GM18499 (cell line): Measurements from ENCODE around the gene ZNRF3.

Source experiments
- ATAC-seq: cut with Tn5 transposase; IDR thresholded peaks from one replicate; pipeline ENCODE4 v1.9.1; 2021; ENCODE audit warnings: moderate number of reproducible peaks; ENCODE audit not compliant: insufficient read depth, unreplicated experiment

Gene ZNRF3

DNA sequence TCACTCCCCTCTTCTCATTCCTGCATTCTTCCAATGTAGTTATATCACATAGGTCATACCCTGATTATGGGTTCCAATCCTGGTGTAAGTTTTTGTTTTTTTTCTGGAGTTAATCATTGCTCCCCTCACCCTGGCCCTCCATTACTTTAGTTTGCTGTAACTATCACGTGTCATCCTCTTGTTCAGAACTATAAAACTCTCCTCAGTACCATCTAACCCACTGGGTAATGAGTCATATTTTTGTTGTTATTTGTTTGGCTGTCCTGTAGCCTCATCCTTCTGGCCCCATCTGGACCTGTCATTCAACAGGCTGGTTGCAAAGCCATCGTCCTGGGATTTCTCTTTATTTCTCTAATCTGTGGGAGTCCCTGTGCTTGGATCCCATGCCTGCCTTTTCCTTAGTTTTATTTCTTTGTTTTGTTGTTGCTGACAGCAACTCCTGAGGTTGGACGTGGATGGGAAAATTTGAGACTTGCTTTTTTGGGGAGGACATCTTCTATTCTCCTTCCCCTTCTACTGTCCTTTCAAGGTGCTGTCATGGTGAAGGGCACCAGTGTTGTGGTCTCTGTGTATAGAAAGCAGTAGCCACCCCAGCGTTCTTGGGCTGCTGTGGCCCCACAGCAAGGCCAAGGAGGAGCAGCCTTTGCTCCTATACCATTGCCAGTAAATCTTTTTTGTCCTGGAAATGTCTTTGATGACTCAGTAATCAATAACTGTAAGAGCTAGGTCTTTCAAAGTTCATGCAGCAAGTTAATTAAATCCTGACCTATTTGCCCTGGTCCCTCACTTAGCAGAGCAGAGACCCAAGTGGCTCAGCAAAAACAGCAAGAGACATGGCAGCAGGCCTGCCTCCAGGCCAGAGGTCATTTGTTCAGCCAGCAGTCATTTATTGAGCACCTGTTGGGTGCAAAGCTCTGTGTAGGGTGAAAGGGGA lies 95.8 kb downstream of the ZNRF3 start:
- ATAC-seq, result no peak

DNA sequence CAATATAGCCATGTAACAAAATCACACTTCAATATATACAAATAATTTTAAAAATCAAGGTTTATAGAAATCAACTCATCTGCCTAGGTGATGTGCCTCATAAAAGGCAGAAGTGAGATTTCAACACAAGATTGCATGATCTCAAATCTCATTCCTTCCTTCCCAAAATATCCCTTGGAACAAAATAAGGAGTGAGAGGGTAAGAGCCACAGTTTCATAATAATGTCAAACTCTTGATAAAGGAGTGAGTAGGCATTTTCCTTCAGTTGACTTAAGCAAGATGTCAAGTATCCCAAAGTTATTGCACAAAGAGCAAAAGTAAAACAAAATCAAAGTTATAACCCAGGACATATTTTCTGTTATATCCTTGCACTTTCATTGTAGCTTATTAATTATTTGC lies 97.0 kb downstream of the ZNRF3 start:
- ATAC-seq, result no peak

DNA sequence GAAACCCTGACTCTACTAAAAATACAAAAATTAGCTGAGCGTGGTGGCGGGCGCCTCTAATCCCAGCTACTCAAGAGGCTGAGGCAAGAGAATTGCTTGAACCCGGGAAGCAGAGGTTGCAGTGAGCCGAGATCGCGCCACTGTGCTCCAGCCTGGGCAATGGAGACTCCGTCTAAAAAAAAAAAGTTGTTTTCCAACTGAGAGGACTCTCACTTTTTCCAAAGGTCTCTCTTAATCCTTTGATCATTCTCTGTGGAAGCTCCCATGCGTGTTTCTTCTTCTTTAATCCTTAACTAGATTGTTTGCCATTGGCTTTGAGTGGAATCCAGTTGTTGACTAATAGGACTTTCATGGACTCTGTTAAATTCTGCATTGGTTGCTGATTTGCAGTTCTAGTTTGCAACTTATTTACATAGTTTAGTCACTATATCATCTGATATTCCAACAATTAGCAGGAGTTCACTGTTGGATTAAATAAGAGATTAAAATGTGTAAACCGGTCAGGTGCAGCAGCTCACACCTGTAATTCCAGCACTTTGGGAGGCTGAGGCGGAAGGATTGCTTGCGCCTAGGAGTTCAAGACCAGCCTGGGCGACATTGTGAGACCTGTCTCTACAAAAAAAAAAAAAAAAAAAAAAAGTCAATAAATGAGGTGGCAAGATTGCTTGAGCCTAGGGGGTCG lies 98.6 kb downstream of the ZNRF3 start:
- ATAC-seq, result no peak

DNA sequence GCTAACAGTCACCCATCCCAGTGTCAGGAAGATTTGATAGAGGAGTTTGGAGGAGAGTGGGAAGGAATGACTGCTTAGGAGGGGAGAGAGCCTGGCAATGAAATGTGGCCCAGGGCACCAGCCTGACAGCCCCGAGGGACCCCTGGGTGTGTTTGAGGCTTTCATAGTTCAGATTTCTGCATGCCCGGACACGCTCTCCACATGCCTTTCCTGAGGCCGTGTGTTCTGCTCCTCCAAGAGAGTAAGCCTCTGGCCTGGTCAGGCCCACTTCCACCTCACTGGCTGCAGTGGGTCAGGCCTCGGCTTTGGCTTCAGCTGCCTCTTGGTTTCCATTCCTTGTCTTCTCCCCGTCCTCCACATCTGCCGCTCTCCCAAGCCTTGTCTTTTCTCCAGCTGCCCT lies 99.8 kb downstream of the ZNRF3 start:
- no peak for ATAC-seq

DNA sequence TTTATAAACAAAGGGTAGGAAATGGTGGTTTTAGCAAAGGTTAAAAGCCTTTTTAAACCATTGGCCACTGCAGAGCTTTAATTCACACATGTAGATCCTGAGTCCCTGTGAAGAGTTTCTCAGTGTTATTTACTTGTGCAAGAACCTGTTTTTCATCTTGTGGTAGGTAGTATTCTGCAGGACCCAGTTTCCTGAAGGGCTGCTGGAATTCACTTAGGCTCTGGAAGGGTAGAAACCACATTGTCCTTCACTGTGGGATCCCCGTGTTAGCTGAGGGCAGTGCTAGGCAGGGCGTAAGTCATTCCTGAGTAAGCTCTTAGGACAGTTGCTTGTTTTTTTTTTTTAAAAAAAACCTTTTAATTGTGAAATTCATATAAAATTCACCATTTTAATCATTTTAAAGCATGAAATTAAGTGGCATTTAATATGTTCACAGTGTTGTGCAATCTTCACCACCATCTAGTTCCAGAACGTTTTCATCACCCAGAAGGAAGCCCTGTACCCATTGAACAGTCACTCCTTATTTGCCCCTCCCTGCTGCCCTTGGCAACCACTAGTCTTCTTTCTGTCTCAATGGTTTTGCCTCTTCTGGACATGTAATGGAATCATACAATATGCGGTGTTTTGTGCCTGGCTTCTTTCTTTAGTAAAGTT lies 100.5 kb downstream of the ZNRF3 start:
- no peak for ATAC-seq

DNA sequence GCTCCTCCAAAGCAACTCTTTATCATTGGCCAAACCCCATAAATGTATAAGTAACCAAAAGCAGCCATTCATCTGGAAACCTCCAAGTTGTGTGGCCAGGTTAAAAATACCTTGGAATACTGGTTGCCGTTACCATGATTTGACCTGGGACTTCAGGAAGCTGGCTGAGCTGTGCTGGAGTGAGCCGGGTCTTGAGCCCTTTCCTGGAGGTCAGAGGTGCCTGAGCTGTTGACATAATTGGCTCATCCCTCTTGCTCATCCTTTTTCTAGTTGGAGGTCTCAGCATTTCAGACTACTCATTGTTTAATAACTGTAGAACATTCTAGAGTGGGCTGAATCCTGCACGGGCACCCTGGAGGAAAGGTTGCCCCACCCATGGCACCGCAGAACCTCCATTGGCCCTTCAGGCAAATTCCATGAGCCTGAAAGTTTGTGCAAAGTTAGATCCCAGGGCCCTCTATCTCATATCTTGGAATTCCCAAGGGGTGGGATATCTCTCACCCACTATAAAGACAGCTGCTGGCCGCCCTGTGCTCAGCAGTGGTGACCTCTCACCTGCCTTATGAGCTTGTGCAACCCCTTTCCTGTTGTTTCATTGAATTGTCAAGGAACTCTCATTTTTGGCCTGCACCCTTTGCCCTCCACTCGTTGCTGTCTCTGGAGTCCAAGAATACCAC lies 101.2 kb downstream of the ZNRF3 start:
- ATAC-seq, result no peak

DNA sequence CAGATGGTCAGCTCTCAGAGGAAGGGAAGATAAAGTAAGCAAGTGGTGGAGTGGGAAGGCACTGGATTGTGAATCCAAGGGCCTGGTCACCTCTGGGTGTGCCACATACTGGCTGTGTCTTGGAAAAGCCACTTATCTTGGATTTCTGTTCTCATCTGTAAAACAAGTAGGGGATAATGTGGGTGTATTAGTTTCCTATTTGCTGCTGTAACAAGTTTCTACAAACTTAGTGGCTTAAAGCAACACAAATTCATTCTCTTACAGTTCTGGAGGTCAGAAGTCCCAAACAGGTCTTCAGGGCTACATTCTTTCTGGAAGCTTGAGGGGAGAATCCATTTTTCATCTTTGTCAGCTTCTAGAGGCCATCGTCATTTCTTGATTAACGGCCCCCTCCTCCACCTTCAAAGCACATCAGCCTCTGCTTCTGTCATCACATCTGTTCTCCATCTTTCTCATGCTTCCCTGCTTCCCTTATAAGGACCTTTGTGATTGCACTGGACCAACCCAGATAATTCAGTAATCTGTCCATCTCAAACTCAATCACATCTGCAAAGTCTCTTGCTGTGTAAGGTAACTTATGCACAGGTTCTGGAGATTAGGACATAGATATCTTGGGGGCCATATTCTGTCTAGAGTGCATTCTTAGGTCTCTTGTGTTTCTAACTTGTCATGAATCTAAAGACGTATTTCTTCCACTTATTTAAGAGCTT lies 102.4 kb downstream of the ZNRF3 start:
- ATAC-seq, result no peak

DNA sequence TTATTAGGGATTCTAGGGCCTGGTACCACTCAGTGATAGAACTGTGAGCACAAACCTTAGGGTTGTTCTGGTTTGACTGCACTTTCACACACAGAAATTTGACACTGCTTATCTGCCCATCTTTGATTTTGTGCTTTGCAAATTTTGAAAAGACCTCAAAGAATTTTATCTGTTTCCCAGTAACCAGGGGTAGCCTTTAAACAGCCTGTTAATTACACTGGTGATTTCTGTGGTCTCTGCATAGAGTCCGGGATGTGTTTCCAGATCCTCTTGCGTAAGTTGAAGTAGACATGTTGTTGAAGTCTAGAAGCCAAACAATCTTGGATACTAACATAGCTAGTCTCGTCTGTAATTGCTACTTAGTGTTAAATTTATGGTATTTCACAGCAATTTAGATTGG lies 103.0 kb downstream of the ZNRF3 start:
- no peak for ATAC-seq

DNA sequence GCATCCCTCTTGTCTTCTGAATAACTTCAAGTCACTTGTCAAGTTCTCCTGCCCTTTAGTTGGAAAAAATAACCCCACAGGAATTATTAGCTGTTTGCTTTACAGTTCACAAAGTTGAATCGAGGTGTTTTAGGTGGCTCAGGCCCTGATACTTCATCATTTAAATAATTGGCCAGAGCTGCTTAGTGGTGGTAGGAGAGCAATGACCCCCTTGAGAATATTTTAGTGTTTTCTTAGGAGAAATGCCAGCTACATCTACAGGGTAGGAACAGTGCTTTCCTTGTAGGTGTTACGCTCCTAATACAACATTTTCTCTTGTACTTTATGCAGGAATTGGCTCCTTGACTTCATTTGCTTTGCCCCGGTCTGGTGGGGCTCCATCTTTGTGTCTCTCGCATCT lies 105.1 kb downstream of the ZNRF3 start:
- ATAC-seq, result no peak

DNA sequence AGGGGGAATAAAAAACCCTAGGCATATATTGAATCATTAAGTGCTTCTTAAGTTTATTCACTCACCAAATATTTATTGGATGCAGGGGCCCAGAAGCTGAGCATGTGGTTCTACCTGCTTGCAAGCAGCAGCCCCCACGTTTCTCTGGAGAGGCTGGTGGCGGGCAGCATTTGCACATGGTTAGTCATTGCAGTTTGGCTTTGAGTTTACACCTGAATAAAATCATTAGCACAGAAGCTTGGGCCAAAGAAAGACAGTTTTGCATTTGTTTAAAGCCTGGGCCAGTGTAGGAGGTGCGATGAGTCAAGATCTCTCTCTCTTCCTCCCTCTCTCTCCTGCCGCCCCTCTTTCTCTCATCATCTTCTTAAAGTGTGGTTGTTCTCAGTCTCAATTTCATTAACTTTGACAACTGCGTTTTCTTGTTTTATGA lies 105.7 kb downstream of the ZNRF3 start:
- no peak for ATAC-seq

DNA sequence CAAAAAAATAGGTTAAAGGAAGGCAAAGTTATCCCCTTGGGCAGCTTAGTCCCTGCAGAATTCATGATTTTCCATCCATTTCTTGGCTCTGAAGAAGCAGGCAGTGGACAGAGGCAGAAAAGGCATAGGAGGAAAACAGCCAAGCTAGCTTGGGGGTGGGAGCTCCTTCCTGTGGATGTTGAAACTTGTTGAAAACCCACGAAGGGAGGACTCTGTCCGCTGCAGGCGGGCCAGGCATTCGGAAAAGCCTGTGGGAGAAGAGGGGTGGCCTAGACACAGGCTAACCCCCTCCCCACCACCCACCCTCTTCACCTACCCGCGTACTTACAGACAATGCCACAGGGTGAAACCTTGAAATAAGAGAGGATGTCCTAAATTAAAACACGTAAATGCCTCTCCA lies 106.1 kb downstream of the ZNRF3 start:
- no peak for ATAC-seq

DNA sequence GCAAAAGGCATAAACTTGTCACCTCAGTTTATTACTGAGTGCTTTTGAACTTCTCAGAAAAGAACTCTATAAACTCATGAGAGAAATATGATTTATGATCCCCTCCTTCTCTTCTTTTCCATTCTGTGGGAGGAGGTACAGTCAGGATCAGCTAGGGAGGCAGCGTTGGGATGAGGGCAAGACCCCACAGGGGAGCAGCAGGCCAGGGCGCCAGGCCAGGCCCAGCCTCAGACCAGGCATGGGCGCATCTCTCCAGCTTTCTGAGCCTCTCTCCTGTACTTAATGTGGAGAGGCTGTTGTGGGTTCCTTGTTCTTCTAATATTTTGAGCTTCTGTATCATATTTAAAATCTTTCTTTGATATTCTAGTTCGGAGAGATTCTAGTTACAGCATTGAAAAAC lies 106.5 kb downstream of the ZNRF3 start:
- no peak for ATAC-seq

DNA sequence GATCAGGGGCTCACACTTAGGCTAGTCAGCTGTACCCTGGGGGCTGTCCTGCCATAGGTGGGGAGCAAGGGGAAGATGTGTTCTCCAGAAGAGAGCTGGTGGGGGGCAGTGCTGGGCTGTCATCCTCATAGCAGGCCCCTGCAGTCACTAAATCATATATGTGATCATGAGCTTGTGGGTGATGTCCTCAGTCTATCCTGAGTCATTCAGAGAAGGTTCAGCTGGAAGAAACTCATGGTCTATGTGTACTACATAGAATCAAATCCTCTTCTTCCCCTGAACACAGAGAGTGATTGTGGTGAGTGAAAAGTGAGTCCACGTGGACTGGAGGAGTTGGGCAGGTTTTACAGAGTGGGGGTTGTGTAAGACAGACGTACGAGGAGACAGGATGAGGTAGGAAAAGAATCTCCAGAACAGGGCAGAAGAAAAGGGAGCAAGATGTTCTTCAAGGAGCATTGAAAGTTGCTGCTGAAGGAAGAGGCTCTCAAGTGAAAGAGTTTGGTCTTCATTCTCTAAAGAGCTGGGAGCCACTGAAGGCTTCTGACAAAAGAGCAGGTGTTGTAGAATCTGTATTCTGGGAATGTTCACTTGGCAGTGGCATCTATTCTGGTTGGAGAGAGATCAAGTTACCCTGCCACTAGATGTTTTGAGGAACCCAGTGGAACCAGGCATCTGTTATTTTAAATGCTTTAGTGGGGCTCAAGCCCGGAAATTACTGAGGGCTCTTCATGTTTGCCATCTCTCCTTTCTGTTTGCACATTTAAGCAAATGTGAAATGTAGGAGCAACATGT lies 109.4 kb downstream of the ZNRF3 start:
- ATAC-seq, result no peak

DNA sequence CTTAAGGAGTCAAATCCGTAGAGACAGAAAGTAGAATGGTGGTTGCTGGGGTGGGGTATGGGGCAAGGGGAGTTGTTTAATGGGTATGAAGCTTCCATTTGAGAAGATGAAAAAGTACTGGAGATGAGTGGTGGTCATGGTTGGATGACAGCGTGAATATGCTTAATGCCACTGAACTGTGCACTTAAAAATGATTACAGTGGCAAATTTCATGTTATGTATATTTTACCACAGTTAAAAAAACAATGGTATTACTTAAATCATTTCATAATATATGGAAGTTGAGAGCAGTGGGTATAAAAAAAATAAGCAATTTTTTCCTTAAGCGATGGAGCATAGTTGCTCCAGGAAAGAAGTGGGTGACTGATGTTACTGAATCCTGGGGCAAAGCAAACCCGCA lies 111.2 kb downstream of the ZNRF3 start:
- no peak for ATAC-seq

DNA sequence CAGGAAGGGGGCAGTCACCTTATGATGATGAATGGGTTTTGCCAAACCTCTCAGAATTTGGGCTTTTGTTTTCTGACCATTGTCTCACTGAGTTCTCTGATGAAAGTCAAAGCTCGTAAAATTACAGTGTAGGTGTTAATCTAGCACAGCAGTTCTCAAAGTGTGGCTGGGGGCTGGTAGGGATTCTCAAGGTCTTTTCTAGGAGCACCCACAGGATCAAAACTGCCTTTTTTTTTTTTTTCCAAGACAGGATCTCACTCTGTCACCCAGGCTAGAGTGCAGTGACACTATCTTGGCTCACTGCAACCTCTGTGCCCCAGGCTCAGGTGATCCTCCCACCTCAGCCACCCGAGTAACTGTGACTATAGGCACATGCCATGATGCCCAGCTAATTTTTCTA lies 112.2 kb downstream of the ZNRF3 start:
- no peak for ATAC-seq

DNA sequence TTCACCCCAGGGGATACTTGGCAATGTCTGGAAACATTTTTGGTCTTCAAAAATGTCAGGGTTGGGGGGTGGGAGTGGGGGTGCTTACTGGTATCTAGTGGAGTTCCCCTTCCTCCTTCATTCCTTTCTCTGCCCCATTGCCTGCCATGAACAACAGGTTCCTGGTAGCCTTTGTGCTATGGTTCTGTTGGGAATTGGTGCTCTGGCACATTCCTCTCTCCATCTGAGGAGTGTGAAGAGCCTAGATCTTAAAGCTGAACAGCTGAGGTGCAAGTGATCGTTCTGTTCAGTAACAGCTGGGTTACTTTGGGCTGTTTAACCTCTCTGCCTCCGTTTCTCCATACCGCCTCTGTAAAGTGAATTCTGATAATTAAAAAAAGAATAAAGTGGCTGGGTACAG lies 114.0 kb downstream of the ZNRF3 start:
- ATAC-seq, result no peak

DNA sequence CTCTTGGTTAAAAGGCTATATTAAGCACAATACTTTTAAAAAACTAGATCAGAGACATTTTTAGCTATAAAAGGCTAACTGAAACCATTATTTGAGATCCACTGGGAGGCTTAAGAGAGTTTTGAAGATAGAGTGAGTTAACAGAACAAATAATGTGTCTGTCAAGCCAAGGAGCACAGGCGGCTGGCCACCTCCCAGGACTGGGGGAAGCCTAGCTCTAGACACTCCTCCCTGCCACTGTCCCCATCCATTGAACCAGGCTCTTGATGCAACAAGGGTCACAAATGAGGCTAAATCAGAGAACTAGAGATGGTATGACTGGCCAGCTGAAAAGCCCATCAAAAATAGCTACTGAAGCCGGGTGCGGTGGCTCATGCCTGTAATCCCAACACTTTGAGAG lies 115.3 kb downstream of the ZNRF3 start:
- ATAC-seq, result no peak

DNA sequence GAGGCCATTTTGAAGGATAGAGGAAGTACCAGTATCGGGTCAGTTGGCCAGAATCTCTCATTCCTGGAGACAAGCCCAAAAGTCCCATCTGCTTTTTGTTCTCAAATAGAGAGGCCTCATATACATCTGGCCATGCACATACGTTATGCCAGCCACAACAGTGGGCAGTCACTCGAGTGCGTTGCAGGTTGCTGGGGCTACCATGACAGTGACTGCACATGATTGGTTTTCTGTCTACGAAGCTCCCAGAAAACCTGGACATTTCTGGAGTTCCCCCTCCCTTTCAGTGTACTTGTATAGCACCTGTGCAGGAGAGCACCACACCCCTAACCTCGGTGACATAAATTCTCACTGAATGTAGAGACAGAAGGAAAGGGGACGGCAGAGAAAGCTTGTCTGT lies 116.1 kb downstream of the ZNRF3 start:
- ATAC-seq, result no peak

DNA sequence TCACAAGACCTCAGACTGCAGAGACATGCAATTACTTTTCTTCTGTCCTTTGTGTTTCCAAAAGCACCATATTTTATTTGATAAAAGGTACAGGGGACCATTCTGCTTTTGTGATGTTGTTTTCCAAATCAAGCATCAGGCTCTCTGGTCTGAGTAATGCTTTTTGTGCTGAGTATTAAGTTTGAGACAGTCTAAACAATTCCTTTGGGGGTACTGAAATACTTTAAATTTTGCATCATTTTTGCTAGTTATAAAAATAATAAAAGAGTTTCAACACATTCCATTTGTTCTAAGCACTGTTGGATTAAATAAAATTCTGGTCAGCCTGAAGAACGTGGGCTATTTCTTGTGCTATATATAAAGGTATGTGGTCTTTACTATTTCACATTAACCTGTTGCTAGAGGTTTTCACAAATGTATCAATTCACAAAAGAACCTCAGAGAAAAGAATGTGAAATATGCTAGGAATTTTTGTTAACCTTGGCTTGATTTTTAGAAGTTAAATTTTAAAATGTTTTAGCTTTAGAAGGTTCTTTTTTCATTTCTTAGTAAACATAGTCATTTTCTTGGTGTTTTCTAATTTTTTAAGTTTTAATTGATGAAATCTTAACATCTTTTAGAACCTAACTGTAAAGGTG lies 116.7 kb downstream of the ZNRF3 start:
- ATAC-seq, result no peak
